SK-N-MC (cell line): ENCODE measurements around the gene PDE3B.
A peak's percentile ranks its signal among the peaks of the same experiment; 100 is the strongest.
"Not testable (repeated sequence)": the region's sequence is repeated elsewhere in the genome, so short reads cannot be mapped to it uniquely, and the experiment has no call there.

Experiments
- DNase-seq: peaks from one replicate; pipeline ENCODE4 v3.0.0-alpha.2; 2011; ENCODE audit warnings: low read depth, low spot score
- H3K27ac ChIP-seq: fragments of 200-600 bp; sonication (generic); 2 replicates; pipeline ENCODE4 v1.5.1; 2016; ENCODE audit warnings: mixed run types
- H3K36me3 ChIP-seq: fragments of 200-600 bp; sonication (generic); 2 replicates; pipeline ENCODE4 v1.6.1; 2017; ENCODE audit warnings: antibody characterized with exemption, low read length, mixed read lengths; ENCODE audit not compliant: insufficient read depth
- H3K4me3 ChIP-seq: fragments of 200-600 bp; sonication (generic); 2 replicates; pipeline ENCODE4 v1.5.1; 2016
- H3K9ac ChIP-seq: fragments of 200-600 bp; sonication (generic); 2 replicates; pipeline ENCODE4 v1.8.0; 2017; ENCODE audit warnings: mixed run types, mixed read lengths; ENCODE audit not compliant: insufficient read length
- H3K9me3 ChIP-seq: fragments of 200-600 bp; sonication (generic); 2 replicates; pipeline ENCODE4 v1.6.1; 2017; ENCODE audit warnings: low read depth, mild to moderate bottlenecking, antibody characterized with exemption, low read length, moderate library complexity, mixed read lengths
- EZH2 ChIP-seq: fragments of 200-600 bp; sonication (generic); IDR thresholded peaks from one replicate; pipeline ENCODE4 v1.6.1; 2017; ENCODE audit warnings: antibody characterized with exemption
- FOXP2 ChIP-seq: optimal IDR thresholded peaks from 2 replicates; pipeline ENCODE3; 2011; ENCODE audit warnings: mild to moderate bottlenecking, moderate library complexity; ENCODE audit not compliant: insufficient read depth; ENCODE audit errors: extremely low read length, control extremely low read depth
- POLR2AphosphoS5 ChIP-seq: IDR thresholded peaks from 2 replicates; pipeline ENCODE4 v1.6.1; 2012; ENCODE audit warnings: mild to moderate bottlenecking, low read depth, low read length, borderline replicate concordance

PDE3B gene

GRCh38 chr11:14678350-14678749 lies 34.7 kb downstream of the PDE3B start:
- H3K36me3 ChIP-seq = peaks cover 9% of the 10 kb centered on the region; the same call in 1 of the 2 replicates
- no peak overlapping the region for H3K4me3 ChIP-seq
- H3K9me3 ChIP-seq = peaks cover 9% of the 10 kb centered on the region; the same call in 1 of the 2 replicates
- no peak overlapping the region for H3K27ac ChIP-seq
- TF ChIP-seq POLR2AphosphoS5 = no peak
- no peak for TF ChIP-seq FOXP2
- TF ChIP-seq EZH2 = no peak
- H3K9ac ChIP-seq = no peak overlapping the region
- DNase-seq = no peak

- H3K9me3 ChIP-seq = peaks cover 9% of the 10 kb centered on the region; the same call in 1 of the 2 replicates
- no peak overlapping the region for H3K27ac ChIP-seq
- H3K36me3 ChIP-seq = peaks cover 9% of the 10 kb centered on the region; the same call in 1 of the 2 replicates
- H3K9ac ChIP-seq = no peak overlapping the region
- DNase-seq = no peak
- TF ChIP-seq FOXP2 = no peak
- H3K4me3 ChIP-seq = no peak overlapping the region
Measured at GRCh38 chr11:14679662-14680061, 36.1 kb downstream of the PDE3B start.

GRCh38 chr11:14684234-14684915 lies 40.8 kb downstream of the PDE3B start:
- H3K4me3 ChIP-seq, H3K9me3 ChIP-seq, H3K27ac ChIP-seq, H3K9ac ChIP-seq, H3K36me3 ChIP-seq: not testable (repeated sequence)
- DNase-seq = peak; percentile 51

- DNase-seq = no peak
- Histone ChIP-seq H3K4me3 (no peak overlapping the region), H3K36me3 (no peaks in the 10 kb centered on the region), H3K9me3 (no peaks in the 10 kb centered on the region; the same call in 1 of the 2 replicates), H3K27ac (no peak overlapping the region), H3K9ac (no peak overlapping the region)
- TF ChIP-seq FOXP2 (no peak), EZH2 (no peak), POLR2AphosphoS5 (no peak)
Measured at GRCh38 chr11:14687456-14687855, 43.9 kb downstream of the PDE3B start.

GRCh38 chr11:14687943-14688627 lies 44.5 kb downstream of the PDE3B start:
- H3K27ac ChIP-seq = no peak overlapping the region
- DNase-seq = no peak

GRCh38 chr11:14695656-14696055 lies 52.1 kb downstream of the PDE3B start:
- H3K4me3 ChIP-seq, DNase-seq, H3K36me3 ChIP-seq, H3K27ac ChIP-seq, H3K9ac ChIP-seq, H3K9me3 ChIP-seq: not testable (repeated sequence)

More at GRCh38 chr11:14687943-14688627, 44.5 kb downstream of the PDE3B start:
- no peak for TF ChIP-seq FOXP2
- no peak for TF ChIP-seq EZH2
- TF ChIP-seq POLR2AphosphoS5 = no peak
- Histone ChIP-seq H3K36me3 (no peaks in the 10 kb centered on the region), H3K4me3 (no peak overlapping the region), H3K9ac (no peak overlapping the region), H3K9me3 (no peaks in the 10 kb centered on the region; the same call in 1 of the 2 replicates)

GRCh38 chr11:14698771-14699170 lies 55.2 kb downstream of the PDE3B start:
- Histone ChIP-seq H3K27ac (no peak overlapping the region), H3K36me3 (no peaks in the 10 kb centered on the region), H3K9me3 (peaks cover 7% of the 10 kb centered on the region; the same call in 1 of the 2 replicates), H3K4me3 (no peak overlapping the region), H3K9ac (no peak overlapping the region)
- no peak for DNase-seq
- no peak for TF ChIP-seq POLR2AphosphoS5
- TF ChIP-seq EZH2 = no peak

GRCh38 chr11:14700593-14700992 lies 57.0 kb downstream of the PDE3B start:
- H3K4me3 ChIP-seq = no peak overlapping the region
- H3K27ac ChIP-seq = no peak overlapping the region
- no peak overlapping the region for H3K9ac ChIP-seq
- no peaks in the 10 kb centered on the region for H3K36me3 ChIP-seq
- DNase-seq = no peak
- H3K9me3 ChIP-seq = peaks cover 13% of the 10 kb centered on the region; the same call in 1 of the 2 replicates
- no peak for TF ChIP-seq EZH2

GRCh38 chr11:14702760-14703159 lies 59.2 kb downstream of the PDE3B start:
- TF ChIP-seq EZH2 (no peak), FOXP2 (no peak), POLR2AphosphoS5 (no peak)

More at GRCh38 chr11:14702760-14703159, 59.2 kb downstream of the PDE3B start:
- DNase-seq = no peak
- no peaks in the 10 kb centered on the region for H3K36me3 ChIP-seq
- H3K9ac ChIP-seq = no peak overlapping the region
- H3K27ac ChIP-seq = no peak overlapping the region
- H3K9me3 ChIP-seq = peaks cover 13% of the 10 kb centered on the region; the same call in 1 of the 2 replicates
- no peak overlapping the region for H3K4me3 ChIP-seq
